ENCODE measurements around the gene GOLT1B.
"Not testable (repeated sequence)": the region's sequence is repeated elsewhere in the genome, so short reads cannot be mapped to it uniquely, and the experiment has no call there.

The GOLT1B gene

GRCh38 chr12:21459474-21459873, 42.1 kb upstream of the GOLT1B start:
- Histone ChIP-seq H3K9me2 (replicated peaks; ENCODE audit: insufficient read depth, low read length) (no peaks in the 10 kb centered on the region), H3F3A (ENCODE audit: insufficient read depth) (peaks cover 4% of the 10 kb centered on the region; the same call in 1 of the 2 replicates), H3K9me3 (ENCODE audit: insufficient read depth, low read length) (no peaks in the 10 kb centered on the region), H3K4me3 (ENCODE audit: insufficient read depth, low read length, poor library complexity, severe bottlenecking) (no peak overlapping the region), H2AFZ (ENCODE audit: low read depth, low read length, severe bottlenecking) (no peak overlapping the region), H3K9ac (ENCODE audit: low read length) (no peak overlapping the region), H3K36me3 (ENCODE audit: low read length) (peaks cover 26% of the 10 kb centered on the region; the same call in 1 of the 2 replicates), H4K20me1 (ENCODE audit: low read depth, low read length) (no peaks in the 10 kb centered on the region), H3K27ac (ENCODE audit: low read depth, low read length) (no peak overlapping the region), H3K4me2 (ENCODE audit: low read depth, low read length, poor library complexity, severe bottlenecking) (no peak overlapping the region), H3K27me3 (ENCODE audit: low read length) (no peaks in the 10 kb centered on the region), H3K79me2 (ENCODE audit: insufficient read depth, low read length) (no peaks in the 10 kb centered on the region)
- TF ChIP-seq EZH2phosphoT487 (conservative IDR thresholded peaks at IDR 0.05; ENCODE audit: low read length), result no peak
- TF ChIP-seq CTCF (IDR thresholded peaks at IDR 0.05; ENCODE audit: insufficient read depth, low read length, poor library complexity, severe bottlenecking), result no peak

- not testable (repeated sequence) for H3K27ac ChIP-seq (ENCODE audit: low read depth, low read length); H4K20me1 ChIP-seq (ENCODE audit: low read depth, low read length); H3K9ac ChIP-seq (ENCODE audit: low read length); H3F3A ChIP-seq (ENCODE audit: insufficient read depth); H3K9me3 ChIP-seq (ENCODE audit: insufficient read depth, low read length); H2AFZ ChIP-seq (ENCODE audit: low read depth, low read length, severe bottlenecking); H3K4me2 ChIP-seq (ENCODE audit: low read depth, low read length, poor library complexity, severe bottlenecking); H3K9me2 ChIP-seq (replicated peaks; ENCODE audit: insufficient read depth, low read length); H3K79me2 ChIP-seq (ENCODE audit: insufficient read depth, low read length); H3K27me3 ChIP-seq (ENCODE audit: low read length); H3K4me3 ChIP-seq (ENCODE audit: insufficient read depth, low read length, poor library complexity, severe bottlenecking)
- H3K36me3 ChIP-seq (ENCODE audit: low read length), result peaks cover 22% of the 10 kb centered on the region; the same call in 1 of the 2 replicates
Observed at GRCh38 chr12:21467334-21467733, 34.3 kb upstream of the GOLT1B start.

GRCh38 chr12:21471294-21471693, 30.3 kb upstream of the GOLT1B start:
- Histone ChIP-seq H2AFZ (ENCODE audit: low read depth, low read length, severe bottlenecking) (no peak overlapping the region), H3K27ac (ENCODE audit: low read depth, low read length) (no peak overlapping the region), H3K79me2 (ENCODE audit: insufficient read depth, low read length) (no peaks in the 10 kb centered on the region), H3K4me2 (ENCODE audit: low read depth, low read length, poor library complexity, severe bottlenecking) (no peak overlapping the region), H3K36me3 (ENCODE audit: low read length) (peaks cover 47% of the 10 kb centered on the region), H3K9me2 (replicated peaks; ENCODE audit: insufficient read depth, low read length) (no peaks in the 10 kb centered on the region), H3K27me3 (ENCODE audit: low read length) (no peaks in the 10 kb centered on the region), H3K4me3 (ENCODE audit: insufficient read depth, low read length, poor library complexity, severe bottlenecking) (no peak overlapping the region), H3F3A (ENCODE audit: insufficient read depth) (0 out of 2 replicates have a peak, but pooled peaks cover 3% of the 10 kb centered on the region), H4K20me1 (ENCODE audit: low read depth, low read length) (no peaks in the 10 kb centered on the region), H3K9ac (ENCODE audit: low read length) (no peak overlapping the region), H3K9me3 (ENCODE audit: insufficient read depth, low read length) (no peaks in the 10 kb centered on the region)
- TF ChIP-seq EZH2phosphoT487 (conservative IDR thresholded peaks at IDR 0.05; ENCODE audit: low read length) (no peak), CTCF (IDR thresholded peaks at IDR 0.05; ENCODE audit: insufficient read depth, low read length, poor library complexity, severe bottlenecking) (no peak)

GRCh38 chr12:21472197-21472823, 29.3 kb upstream of the GOLT1B start:
- peaks cover 57% of the 10 kb centered on the region for H3K36me3 ChIP-seq (ENCODE audit: low read length)

More at GRCh38 chr12:21472197-21472823, 29.3 kb upstream of the GOLT1B start:
- Histone ChIP-seq H4K20me1 (ENCODE audit: low read depth, low read length) (no peaks in the 10 kb centered on the region), H3K79me2 (ENCODE audit: insufficient read depth, low read length) (no peaks in the 10 kb centered on the region), H3K9ac (ENCODE audit: low read length) (no peak overlapping the region), H3F3A (ENCODE audit: insufficient read depth) (0 out of 2 replicates have a peak, but pooled peaks cover 3% of the 10 kb centered on the region), H3K9me3 (ENCODE audit: insufficient read depth, low read length) (no peaks in the 10 kb centered on the region), H3K27ac (ENCODE audit: low read depth, low read length) (no peak overlapping the region), H2AFZ (ENCODE audit: low read depth, low read length, severe bottlenecking) (no peak overlapping the region), H3K4me3 (ENCODE audit: insufficient read depth, low read length, poor library complexity, severe bottlenecking) (no peak overlapping the region), H3K9me2 (replicated peaks; ENCODE audit: insufficient read depth, low read length) (no peaks in the 10 kb centered on the region), H3K27me3 (ENCODE audit: low read length) (no peaks in the 10 kb centered on the region), H3K4me2 (ENCODE audit: low read depth, low read length, poor library complexity, severe bottlenecking) (no peak overlapping the region)
- TF ChIP-seq EZH2phosphoT487 (conservative IDR thresholded peaks at IDR 0.05; ENCODE audit: low read length) (no peak), CTCF (IDR thresholded peaks at IDR 0.05; ENCODE audit: insufficient read depth, low read length, poor library complexity, severe bottlenecking) (no peak)
